ENCODE results near the gene ITGB8.
A peak's percentile ranks its signal among the peaks of the same experiment; 100 is the strongest.

The ITGB8 gene

GRCh38 chr7:20393616-20394015 lies 62.9 kb downstream of the ITGB8 start:
- no peak overlapping the region for H3K4me3 ChIP-seq (ENCODE audit: control insufficient read depth in 1 of 7, extremely low read depth in 1 of 7, insufficient read depth in 4 of 7, low read depth in 2 of 7, low read length in 6 of 7)
- WGBS (ENCODE audit: insufficient coverage): 100% methylated on average over 1 of the region's 2 CpGs
- H3K27me3 ChIP-seq (replicated peaks in 2 of 5; ENCODE audit: control insufficient read depth in 4 of 5, insufficient read depth in 5 of 5, low read length in 4 of 5): no peaks in the 10 kb centered on the region
- CTCF ChIA-PET: no interaction called here
- H3K27ac ChIP-seq (ENCODE audit: insufficient read depth in 1 of 2, low read depth in 1 of 2, low read length in 2 of 2, poor library complexity in 1 of 2, severe bottlenecking in 2 of 2): no peak overlapping the region
- DNase-seq: no peak
- peaks cover 0 to 18% (median 1%) of the 10 kb centered on the region in 4 experiments for H3K36me3 ChIP-seq (ENCODE audit: control insufficient read depth in 4 of 4, insufficient read depth in 4 of 4, low read length in 3 of 4)
- POLR2A ChIA-PET: no interaction called here
- peaks cover 0 to 20% (median 7%) of the 10 kb centered on the region in 4 experiments for H3K4me1 ChIP-seq (ENCODE audit: control extremely low read depth in 1 of 4, control insufficient read depth in 4 of 4, insufficient read depth in 4 of 4, low read length in 3 of 4)
- no peaks in the 10 kb centered on the region for H3K9me3 ChIP-seq (ENCODE audit: control extremely low read depth in 1 of 5, control insufficient read depth in 4 of 5, insufficient read depth in 2 of 5, low read depth in 1 of 5, low read length in 4 of 5)

- Histone ChIP-seq H3K36me3 (ENCODE audit: control insufficient read depth in 4 of 4, insufficient read depth in 4 of 4, low read length in 3 of 4) (peaks cover 0 to 18% (median 1%) of the 10 kb centered on the region in 4 experiments), H3K27me3 (replicated peaks in 2 of 5; ENCODE audit: control insufficient read depth in 4 of 5, insufficient read depth in 5 of 5, low read length in 4 of 5) (no peaks in the 10 kb centered on the region), H3K4me1 (ENCODE audit: control extremely low read depth in 1 of 4, control insufficient read depth in 4 of 4, insufficient read depth in 4 of 4, low read length in 3 of 4) (peaks cover 0 to 20% (median 7%) of the 10 kb centered on the region in 4 experiments), H3K9me3 (ENCODE audit: control extremely low read depth in 1 of 5, control insufficient read depth in 4 of 5, insufficient read depth in 2 of 5, low read depth in 1 of 5, low read length in 4 of 5) (no peaks in the 10 kb centered on the region), H3K4me3 (ENCODE audit: control insufficient read depth in 1 of 7, extremely low read depth in 1 of 7, insufficient read depth in 4 of 7, low read depth in 2 of 7, low read length in 6 of 7) (no peak overlapping the region), H3K27ac (ENCODE audit: insufficient read depth in 1 of 2, low read depth in 1 of 2, low read length in 2 of 2, poor library complexity in 1 of 2, severe bottlenecking in 2 of 2) (no peak overlapping the region)
- POLR2A ChIA-PET: no interaction called here
- CTCF ChIA-PET: no interaction called here
- no CpG with 5 or more reads among the region's 3 CpGs for WGBS (ENCODE audit: insufficient coverage)
- DNase-seq: no peak
Measured at GRCh38 chr7:20394284-20394683, 63.6 kb downstream of the ITGB8 start.

GRCh38 chr7:20395104-20395503 lies 64.4 kb downstream of the ITGB8 start:
- H3K4me3 ChIP-seq (ENCODE audit: control insufficient read depth in 1 of 7, extremely low read depth in 1 of 7, insufficient read depth in 4 of 7, low read depth in 2 of 7, low read length in 6 of 7): no peak overlapping the region
- WGBS (ENCODE audit: insufficient coverage): no CpG with 5 or more reads among the region's 4 CpGs
- H3K27ac ChIP-seq (ENCODE audit: insufficient read depth in 1 of 2, low read depth in 1 of 2, low read length in 2 of 2, poor library complexity in 1 of 2, severe bottlenecking in 2 of 2): no peak overlapping the region
- peaks cover 0 to 11% (median 4%) of the 10 kb centered on the region in 4 experiments for H3K4me1 ChIP-seq (ENCODE audit: control extremely low read depth in 1 of 4, control insufficient read depth in 4 of 4, insufficient read depth in 4 of 4, low read length in 3 of 4)
- ChIA-PET POLR2A (no interaction called here), CTCF (no interaction called here)
- no peaks in the 10 kb centered on the region for H3K9me3 ChIP-seq (ENCODE audit: control extremely low read depth in 1 of 5, control insufficient read depth in 4 of 5, insufficient read depth in 2 of 5, low read depth in 1 of 5, low read length in 4 of 5)
- peaks cover 0 to 18% (median 1%) of the 10 kb centered on the region in 4 experiments for H3K36me3 ChIP-seq (ENCODE audit: control insufficient read depth in 4 of 4, insufficient read depth in 4 of 4, low read length in 3 of 4)
- no peaks in the 10 kb centered on the region for H3K27me3 ChIP-seq (replicated peaks in 2 of 5; ENCODE audit: control insufficient read depth in 4 of 5, insufficient read depth in 5 of 5, low read length in 4 of 5)
- no peak for DNase-seq

GRCh38 chr7:20395511-20395910 lies 64.8 kb downstream of the ITGB8 start:
- Histone ChIP-seq H3K4me3 (ENCODE audit: control insufficient read depth in 1 of 7, extremely low read depth in 1 of 7, insufficient read depth in 4 of 7, low read depth in 2 of 7, low read length in 6 of 7) (no peak overlapping the region), H3K36me3 (ENCODE audit: control insufficient read depth in 4 of 4, insufficient read depth in 4 of 4, low read length in 3 of 4) (peaks cover 0 to 18% (median 1%) of the 10 kb centered on the region in 4 experiments), H3K9me3 (ENCODE audit: control extremely low read depth in 1 of 5, control insufficient read depth in 4 of 5, insufficient read depth in 2 of 5, low read depth in 1 of 5, low read length in 4 of 5) (no peaks in the 10 kb centered on the region), H3K4me1 (ENCODE audit: control extremely low read depth in 1 of 4, control insufficient read depth in 4 of 4, insufficient read depth in 4 of 4, low read length in 3 of 4) (peaks cover 0 to 11% (median 4%) of the 10 kb centered on the region in 4 experiments), H3K27me3 (replicated peaks in 2 of 5; ENCODE audit: control insufficient read depth in 4 of 5, insufficient read depth in 5 of 5, low read length in 4 of 5) (no peaks in the 10 kb centered on the region), H3K27ac (ENCODE audit: insufficient read depth in 1 of 2, low read depth in 1 of 2, low read length in 2 of 2, poor library complexity in 1 of 2, severe bottlenecking in 2 of 2) (no peak overlapping the region)
- ChIA-PET POLR2A (no interaction called here), CTCF (no interaction called here)
- no peak for DNase-seq
- 80% methylated on average over 1 of the region's 2 CpGs for WGBS (ENCODE audit: insufficient coverage)

- WGBS (ENCODE audit: insufficient coverage): 91% methylated on average over 1 of the region's 2 CpGs
- CTCF ChIA-PET: interaction anchor here (1.2 to 1.3 kb wide), 2 partner anchors 8 to 12 kb away, joined by 3 to 4 read pairs; no protein-coding TSS in a partner anchor
- Histone ChIP-seq H3K4me1 (ENCODE audit: control extremely low read depth in 1 of 4, control insufficient read depth in 4 of 4, insufficient read depth in 4 of 4, low read length in 3 of 4) (peaks cover 0 to 11% (median 7%) of the 10 kb centered on the region in 4 experiments), H3K27ac (ENCODE audit: insufficient read depth in 1 of 2, low read depth in 1 of 2, low read length in 2 of 2, poor library complexity in 1 of 2, severe bottlenecking in 2 of 2) (no peak overlapping the region), H3K27me3 (replicated peaks in 2 of 5; ENCODE audit: control insufficient read depth in 4 of 5, insufficient read depth in 5 of 5, low read length in 4 of 5) (no peaks in the 10 kb centered on the region), H3K4me3 (ENCODE audit: control insufficient read depth in 1 of 7, extremely low read depth in 1 of 7, insufficient read depth in 4 of 7, low read depth in 2 of 7, low read length in 6 of 7) (no peak overlapping the region), H3K36me3 (ENCODE audit: control insufficient read depth in 4 of 4, insufficient read depth in 4 of 4, low read length in 3 of 4) (peaks cover 0 to 13% (median 0%) of the 10 kb centered on the region in 4 experiments), H3K9me3 (ENCODE audit: control extremely low read depth in 1 of 5, control insufficient read depth in 4 of 5, insufficient read depth in 2 of 5, low read depth in 1 of 5, low read length in 4 of 5) (no peaks in the 10 kb centered on the region)
- POLR2A ChIA-PET: no interaction called here
- DNase-seq: no peak
Measured at GRCh38 chr7:20399521-20399920, 68.8 kb downstream of the ITGB8 start.

GRCh38 chr7:20401861-20402746 lies 71.4 kb downstream of the ITGB8 start:
- POLR2A ChIA-PET: no interaction called here
- 88% methylated on average over 1 of the region's 3 CpGs for WGBS (ENCODE audit: insufficient coverage)
- CTCF ChIA-PET: interaction anchor here (0.7 to 2.0 kb wide), 7 partner anchors 9 to 68 kb away, joined by 3 to 6 read pairs (median 4); no protein-coding TSS in a partner anchor

GRCh38 chr7:20402747-20403230 lies 72.1 kb downstream of the ITGB8 start:
- POLR2A ChIA-PET: no interaction called here
- no peaks in the 10 kb centered on the region for H3K27me3 ChIP-seq (replicated peaks in 2 of 5; ENCODE audit: control insufficient read depth in 4 of 5, insufficient read depth in 5 of 5, low read length in 4 of 5)
- peaks cover 0 to 13% (median 7%) of the 10 kb centered on the region in 4 experiments for H3K4me1 ChIP-seq (ENCODE audit: control extremely low read depth in 1 of 4, control insufficient read depth in 4 of 4, insufficient read depth in 4 of 4, low read length in 3 of 4)
- no peak overlapping the region for H3K27ac ChIP-seq (ENCODE audit: insufficient read depth in 1 of 2, low read depth in 1 of 2, low read length in 2 of 2, poor library complexity in 1 of 2, severe bottlenecking in 2 of 2)
- WGBS (ENCODE audit: insufficient coverage): no CpG with 5 or more reads among the region's 4 CpGs
- H3K9me3 ChIP-seq (ENCODE audit: control extremely low read depth in 1 of 5, control insufficient read depth in 4 of 5, insufficient read depth in 2 of 5, low read depth in 1 of 5, low read length in 4 of 5): no peaks in the 10 kb centered on the region
- DNase-seq: peak in 1 of 3 donors; percentile 19
- CTCF ChIA-PET: interaction anchor here (0.8 to 2.7 kb wide), 5 partner anchors 8 to 655 kb away, joined by 4 to 7 read pairs (median 6); no protein-coding TSS in a partner anchor
- peaks cover 0 to 3% (median 0%) of the 10 kb centered on the region in 4 experiments for H3K36me3 ChIP-seq (ENCODE audit: control insufficient read depth in 4 of 4, insufficient read depth in 4 of 4, low read length in 3 of 4)
- no peak overlapping the region for H3K4me3 ChIP-seq (ENCODE audit: control insufficient read depth in 1 of 7, extremely low read depth in 1 of 7, insufficient read depth in 4 of 7, low read depth in 2 of 7, low read length in 6 of 7)

More at GRCh38 chr7:20401861-20402746, 71.4 kb downstream of the ITGB8 start:
- Histone ChIP-seq H3K4me1 (ENCODE audit: control extremely low read depth in 1 of 4, control insufficient read depth in 4 of 4, insufficient read depth in 4 of 4, low read length in 3 of 4) (peaks cover 0 to 11% (median 7%) of the 10 kb centered on the region in 4 experiments), H3K36me3 (ENCODE audit: control insufficient read depth in 4 of 4, insufficient read depth in 4 of 4, low read length in 3 of 4) (peaks cover 0 to 3% (median 1%) of the 10 kb centered on the region in 4 experiments), H3K27me3 (replicated peaks in 2 of 5; ENCODE audit: control insufficient read depth in 4 of 5, insufficient read depth in 5 of 5, low read length in 4 of 5) (no peaks in the 10 kb centered on the region), H3K4me3 (ENCODE audit: control insufficient read depth in 1 of 7, extremely low read depth in 1 of 7, insufficient read depth in 4 of 7, low read depth in 2 of 7, low read length in 6 of 7) (no peak overlapping the region), H3K9me3 (ENCODE audit: control extremely low read depth in 1 of 5, control insufficient read depth in 4 of 5, insufficient read depth in 2 of 5, low read depth in 1 of 5, low read length in 4 of 5) (no peaks in the 10 kb centered on the region), H3K27ac (ENCODE audit: insufficient read depth in 1 of 2, low read depth in 1 of 2, low read length in 2 of 2, poor library complexity in 1 of 2, severe bottlenecking in 2 of 2) (no peak overlapping the region)
- DNase-seq: no peak
